NCI-H526 (cell line): Measurements from ENCODE around the gene PPP4R3A.
A peak's percentile ranks its signal among the peaks of the same experiment; 100 is the strongest.
"Not testable (repeated sequence)": the region's sequence is repeated elsewhere in the genome, so short reads cannot be mapped to it uniquely, and the experiment has no call there.

Experiments used
- DNase-seq, 2 experiments: peaks; one replicate each; lab custom pipeline; 2025; lab: John Stamatoyannopoulos, UW

Gene PPP4R3A

DNA sequence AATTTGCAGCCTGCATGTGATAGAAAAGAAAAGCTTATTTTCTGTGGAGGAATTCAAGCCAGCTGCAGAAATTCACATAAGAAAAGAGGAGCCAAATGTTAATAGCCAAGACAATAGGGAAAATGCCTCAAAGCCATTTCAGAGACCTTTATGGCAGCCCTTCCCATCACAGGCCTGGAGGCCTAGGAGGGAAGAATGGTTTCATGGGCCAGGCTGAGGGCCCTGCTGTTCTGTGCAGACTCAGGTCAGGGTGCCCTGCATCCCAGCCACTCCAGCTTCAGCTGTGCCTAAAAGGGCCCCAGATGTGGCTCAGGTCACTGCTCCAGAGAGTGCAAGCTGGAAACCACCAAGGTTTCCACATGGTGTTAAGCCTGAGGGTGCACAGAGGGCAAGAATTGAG, 71.3 kb downstream of the PPP4R3A start:
- no peak for DNase-seq

DNA sequence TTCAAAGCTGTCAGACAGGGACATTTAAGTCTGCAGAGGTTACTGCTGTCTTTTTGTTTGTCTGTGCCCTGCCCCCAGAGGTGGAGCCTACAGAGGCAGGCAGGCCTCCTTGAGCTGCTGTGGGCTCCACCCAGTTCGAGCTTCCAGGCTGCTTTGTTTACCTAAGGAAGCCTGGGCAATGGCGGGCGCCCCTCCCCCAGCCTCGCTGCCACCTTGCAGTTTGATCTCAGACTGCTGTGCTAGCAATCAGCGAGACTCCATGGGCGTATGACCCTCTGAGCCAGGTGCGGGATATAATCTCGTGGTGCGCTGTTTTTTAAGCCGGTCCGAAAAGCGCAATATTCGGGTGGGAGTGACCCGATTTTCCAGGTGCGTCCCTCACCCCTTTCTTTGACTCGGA, 73.8 kb downstream of the PPP4R3A start:
- not testable (repeated sequence) for DNase-seq

DNA sequence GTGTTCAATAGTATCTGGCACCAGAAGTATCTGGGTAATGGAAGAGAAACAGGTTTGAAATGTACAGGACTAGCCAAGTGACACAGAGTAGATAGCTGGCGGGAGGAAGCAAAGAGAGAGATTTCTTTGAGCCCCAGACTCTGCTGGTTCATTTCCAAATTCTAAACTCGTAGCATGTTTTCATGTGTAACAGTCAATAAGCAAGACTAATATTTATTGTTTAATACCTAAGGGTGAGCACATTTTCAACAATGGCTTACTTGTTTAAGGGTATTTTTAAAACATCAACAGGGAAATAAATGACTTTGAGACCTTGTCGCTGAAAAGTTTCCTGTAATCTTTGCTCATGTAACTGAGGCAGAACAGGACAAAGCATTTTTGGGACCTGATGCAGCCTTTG, 80.7 kb downstream of the PPP4R3A start:
- no peak for DNase-seq

DNA sequence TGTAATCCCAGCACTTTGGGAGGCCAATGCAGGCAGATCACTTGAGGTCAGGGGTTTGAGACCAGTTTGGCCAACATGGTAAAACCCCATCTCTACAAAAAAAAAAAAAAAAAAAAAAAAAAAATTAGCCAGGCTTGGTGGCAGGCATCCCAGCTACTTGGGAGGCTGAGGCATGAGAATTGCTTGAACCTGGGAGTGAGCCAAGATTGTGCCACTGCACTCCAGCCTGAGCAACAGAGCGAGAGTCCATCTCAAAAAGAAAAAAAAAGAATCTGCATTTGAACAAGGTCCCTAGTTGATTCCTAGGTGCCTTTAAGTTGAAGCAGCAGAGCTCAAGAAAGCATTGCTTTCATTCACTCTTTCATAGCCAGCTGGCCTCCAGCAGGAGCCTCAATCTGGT, 81.2 kb downstream of the PPP4R3A start:
- DNase-seq = not testable (repeated sequence)

DNA sequence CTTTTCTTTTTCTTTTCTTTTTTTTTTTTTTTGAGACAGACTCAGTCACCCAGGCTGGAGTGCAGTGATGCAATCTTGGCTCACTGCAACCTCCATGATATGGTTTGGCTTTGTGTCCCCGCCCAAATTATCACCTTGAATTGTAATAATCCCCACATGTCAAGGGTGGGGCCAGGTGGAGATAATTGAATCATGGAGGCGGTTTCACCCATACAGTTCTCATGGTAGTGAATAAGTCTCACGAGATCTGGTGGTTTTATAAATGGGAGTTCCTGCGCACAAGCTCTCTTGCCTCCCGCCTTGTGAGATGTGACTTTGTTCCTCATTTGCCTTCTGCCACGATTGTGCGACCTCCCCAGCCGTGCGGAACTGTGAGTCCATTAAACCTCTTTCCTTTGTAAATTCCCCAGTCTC, 84.6 kb downstream of the PPP4R3A start:
- not testable (repeated sequence) for DNase-seq

DNA sequence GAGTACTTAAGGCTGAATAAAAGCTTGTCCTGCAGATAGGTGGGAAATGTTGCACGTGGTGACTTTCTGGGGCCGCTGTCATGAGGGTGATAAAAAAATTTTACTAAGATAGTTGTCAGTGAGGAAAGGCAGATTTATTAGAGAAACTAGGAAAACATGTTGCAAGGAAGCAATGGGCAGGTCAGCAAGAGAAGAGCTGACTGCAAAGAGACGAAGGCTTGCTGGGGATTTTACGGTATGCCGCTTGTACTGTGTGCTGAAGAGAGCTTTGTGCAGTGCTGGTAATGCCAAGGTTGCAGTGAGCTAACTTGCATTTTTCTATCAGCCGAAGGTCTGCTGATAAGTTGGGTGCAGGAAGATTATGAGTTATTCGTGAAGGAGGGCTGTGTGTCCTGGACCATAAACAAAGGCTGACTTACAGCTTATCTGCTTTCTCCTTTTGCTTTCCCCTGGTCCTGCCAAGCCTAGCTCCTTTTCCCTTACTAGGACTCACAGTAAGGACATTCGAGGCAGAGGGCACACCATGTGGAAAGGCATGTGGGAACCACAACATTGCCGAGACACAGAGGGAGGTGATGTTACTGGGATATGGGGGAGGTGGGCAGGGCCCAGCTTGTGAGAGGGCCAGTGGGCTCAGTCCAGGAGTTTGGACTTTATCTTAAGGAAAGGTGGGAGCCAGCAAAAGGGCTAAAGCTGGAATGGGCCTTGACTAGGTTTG, 85.1 kb downstream of the PPP4R3A start:
- DNase-seq = no peak

DNA sequence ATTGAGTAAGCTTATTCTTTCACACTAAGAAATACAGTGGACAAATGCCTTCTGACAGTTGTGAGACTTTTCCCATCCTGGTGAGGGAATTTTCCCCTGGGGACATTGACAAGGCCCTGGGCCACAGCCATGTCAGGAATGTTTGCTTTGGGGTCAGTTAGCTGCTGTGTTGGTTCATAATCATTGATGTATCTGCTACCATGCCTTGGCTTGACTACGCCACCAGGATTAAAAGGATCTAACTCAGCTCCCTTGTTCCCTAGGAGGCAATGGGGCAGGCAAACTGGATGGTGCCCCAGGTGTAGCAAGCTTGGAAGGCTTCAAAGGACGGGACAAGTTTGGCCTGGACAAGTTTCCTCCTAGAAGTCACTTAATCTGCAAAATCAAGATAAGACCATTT, 89.4 kb downstream of the PPP4R3A start:
- DNase-seq = no peak

DNA sequence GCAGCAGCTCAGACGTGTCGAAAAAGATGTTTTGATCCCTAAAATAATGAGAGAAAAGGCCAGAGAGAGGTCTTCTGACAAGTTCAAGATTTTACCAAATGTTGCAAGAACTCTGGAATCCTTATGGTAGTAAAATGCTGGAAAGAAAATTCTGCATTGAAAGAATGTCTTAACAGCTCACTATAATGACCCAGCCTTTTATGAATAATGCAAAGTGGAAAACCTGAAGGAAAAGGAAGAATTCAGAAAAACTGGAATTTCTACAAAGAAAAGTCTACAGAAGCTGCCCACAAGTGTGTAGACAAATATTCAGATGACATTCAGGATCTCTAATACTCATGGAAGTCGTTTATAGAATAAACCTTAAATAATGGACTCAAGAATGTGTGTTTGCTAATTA, 90.7 kb downstream of the PPP4R3A start:
- DNase-seq = no peak

DNA sequence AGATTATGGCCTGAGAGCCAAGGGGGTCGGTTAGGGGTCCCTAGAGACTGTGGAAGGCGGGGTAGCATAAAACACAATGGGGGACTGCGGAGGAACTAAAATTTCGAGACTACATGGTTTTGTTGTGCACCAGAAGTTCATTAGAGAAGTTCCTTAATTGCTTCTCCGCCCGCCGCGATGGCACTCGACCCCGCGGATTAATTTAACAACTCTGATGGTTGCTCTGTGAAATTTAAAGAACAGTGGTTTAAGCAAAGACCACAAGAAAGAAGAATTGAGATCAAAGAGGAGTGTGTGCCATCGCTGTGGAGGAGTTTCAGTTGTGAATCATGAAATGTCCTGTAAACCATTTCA, 91.1 kb downstream of the PPP4R3A start:
- DNase-seq = no peak

DNA sequence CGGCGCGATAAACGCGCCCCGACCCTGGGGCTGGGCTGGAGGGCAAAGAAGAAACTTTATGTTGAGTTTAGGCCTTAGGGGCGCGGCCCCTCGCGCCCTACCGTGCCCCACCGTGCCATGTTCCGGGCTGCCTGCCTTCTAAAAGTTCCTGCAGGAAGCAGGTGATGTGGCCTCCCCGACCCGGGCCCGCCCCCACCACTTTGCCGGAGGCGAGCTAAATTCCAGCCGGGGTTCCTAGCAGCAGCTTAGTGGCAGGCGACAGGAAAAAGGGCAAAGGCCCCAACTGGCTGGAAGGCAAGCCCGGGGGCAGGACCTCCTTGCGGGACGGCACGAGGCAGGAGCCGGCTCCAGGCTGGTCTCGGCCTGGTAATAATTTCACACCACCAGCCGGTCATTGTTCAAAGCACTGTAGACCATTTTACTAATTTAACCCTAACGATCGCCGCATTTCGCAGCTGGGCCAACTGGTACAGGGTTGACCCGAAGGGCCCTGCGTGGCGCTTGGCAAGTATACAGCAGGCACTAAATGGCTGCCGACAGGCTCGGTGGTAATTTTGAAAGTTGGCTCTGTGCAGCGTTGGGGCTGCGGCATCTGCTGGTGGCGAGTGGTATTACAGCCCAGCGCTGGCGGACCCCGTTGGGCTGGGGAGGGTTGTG, 91.6 kb downstream of the PPP4R3A start:
- DNase-seq = peak in 1 of 2 experiments; percentile 80

DNA sequence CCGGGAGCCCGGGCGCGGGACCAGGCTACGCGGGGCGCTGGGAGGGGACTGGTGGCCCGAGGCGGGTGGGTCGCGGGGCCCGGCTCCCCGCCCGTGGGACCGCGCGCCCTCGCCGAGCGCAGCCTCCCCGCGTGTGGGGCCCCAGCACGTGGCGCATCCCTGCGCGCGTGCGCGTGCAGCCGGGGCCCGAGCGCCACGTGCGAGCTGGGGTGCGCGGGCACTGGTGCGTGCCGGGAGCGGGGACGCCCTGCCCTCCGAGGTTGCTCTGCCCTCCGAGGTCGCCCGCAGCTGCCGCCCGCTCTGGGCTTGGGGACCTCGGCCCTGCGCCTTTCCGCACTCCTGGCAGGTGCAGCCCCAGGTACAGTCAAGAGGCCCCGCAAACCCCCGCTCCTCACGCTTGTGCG, 92.1 kb downstream of the PPP4R3A start:
- peak; percentile 43 to 85 for DNase-seq

DNA sequence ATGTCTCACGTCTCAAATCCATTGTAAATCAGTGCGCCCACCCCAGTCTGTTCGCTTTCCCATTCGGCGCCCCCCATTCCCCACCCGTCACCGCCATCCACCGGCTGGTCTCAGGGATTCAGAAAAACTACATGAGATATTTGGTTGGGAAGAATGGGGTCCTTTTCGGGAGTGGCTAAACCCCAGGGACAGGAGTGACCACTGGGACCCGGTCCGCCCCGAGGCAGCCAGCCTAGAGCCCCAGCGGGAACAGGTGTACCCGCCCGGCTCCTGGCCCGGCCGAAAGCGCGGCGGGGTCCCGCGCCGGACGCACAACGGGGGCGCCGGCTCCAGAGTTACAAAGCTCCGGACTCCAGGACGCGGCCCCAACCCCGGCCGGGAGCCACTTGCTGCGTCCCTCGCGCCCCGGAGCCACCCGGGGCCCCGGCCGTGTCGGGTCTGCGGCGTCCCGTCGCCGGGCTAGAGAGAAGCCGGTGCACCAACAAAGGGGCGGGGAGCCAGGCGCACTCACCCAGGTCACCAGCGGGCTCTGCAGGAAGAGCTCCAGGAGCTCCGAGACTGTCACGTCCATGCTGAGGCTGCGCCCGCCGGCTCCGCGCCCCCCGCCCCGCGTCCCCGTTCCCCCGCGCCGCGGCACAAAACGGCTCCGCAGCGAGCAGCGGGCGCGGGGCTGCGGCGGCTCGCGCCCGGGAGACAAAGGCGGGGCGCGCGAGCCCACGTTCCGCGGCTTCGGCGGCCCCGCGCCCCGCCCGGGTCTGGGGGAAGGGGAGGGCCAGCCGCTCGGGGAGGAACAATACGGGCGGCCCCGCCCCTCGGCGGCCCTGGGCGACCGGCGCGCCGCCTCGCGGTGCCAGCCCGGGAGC, 92.8 kb downstream of the PPP4R3A start, which contains the start of gene CCDC88C:
TSS of gene CCDC88C (minus strand) at position 701 of the 863 bp plus-strand sequence. CDS start at position 571, 130 bp downstream.
- DNase-seq = peak in 1 of 2 experiments; percentile 89

DNA sequence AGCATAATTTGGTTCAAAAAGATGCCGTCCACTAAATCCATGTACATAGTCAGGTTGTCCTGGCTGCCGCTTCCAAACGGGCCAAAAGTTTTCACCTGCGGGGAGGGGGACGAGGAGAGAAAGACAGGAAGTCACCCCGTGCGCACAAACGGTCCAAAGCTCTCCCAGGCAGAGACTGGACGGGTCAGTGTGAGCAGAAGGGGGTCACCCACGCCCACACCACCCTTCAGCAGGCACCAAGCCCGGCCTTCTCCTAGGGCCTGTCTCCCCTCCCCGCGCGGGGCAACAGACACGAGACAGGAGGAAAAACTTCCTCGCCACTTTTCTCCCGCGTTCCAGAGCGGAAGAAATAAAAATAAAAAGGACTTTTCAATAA, 93.4 kb downstream of the PPP4R3A start:
- peak in 1 of 2 experiments; percentile 25 for DNase-seq

DNA sequence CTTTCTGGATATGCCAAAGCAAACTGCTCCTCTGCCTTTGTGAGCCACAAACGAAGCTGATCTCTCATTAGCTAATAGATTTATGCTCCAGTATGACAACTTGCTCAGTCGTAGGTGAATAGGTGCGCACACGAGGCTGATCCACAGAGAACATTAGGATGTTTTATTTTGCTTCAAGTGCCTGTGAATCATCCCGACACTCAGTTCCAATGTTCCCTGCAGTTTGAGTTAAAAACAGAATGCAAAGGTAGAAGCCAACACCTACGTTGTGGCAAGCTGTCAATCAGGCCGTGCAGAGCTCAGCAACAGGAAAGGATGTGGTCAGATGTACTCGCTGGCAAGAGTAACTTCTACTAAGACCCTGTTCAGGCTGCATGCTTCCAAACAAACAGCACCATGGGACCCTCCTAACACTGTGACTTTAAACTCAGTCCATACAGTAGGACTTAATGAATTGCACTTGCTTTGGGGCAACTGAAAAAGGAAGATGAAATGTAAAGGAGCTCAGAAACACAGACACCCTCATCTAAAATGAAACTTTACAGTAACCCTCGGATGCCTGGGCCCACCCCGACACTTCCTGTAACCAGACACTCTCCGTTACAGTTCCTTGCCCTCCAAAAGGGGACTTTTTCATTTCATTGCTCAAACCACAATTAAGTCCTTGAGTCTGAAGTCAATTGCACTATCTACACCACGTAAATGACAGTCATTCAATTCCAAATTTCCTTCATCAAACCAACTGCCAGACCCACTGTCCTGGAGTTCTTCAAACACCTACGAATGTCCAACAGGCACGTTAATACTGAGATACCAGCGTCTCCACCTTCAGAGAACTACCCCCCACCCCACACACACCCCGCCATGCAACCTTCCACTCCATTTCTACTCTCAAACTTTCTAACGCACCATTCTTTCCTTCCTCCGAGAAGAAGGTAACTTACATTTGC, 94.0 kb downstream of the PPP4R3A start:
- DNase-seq = peak in 1 of 2 experiments; percentile 21

DNA sequence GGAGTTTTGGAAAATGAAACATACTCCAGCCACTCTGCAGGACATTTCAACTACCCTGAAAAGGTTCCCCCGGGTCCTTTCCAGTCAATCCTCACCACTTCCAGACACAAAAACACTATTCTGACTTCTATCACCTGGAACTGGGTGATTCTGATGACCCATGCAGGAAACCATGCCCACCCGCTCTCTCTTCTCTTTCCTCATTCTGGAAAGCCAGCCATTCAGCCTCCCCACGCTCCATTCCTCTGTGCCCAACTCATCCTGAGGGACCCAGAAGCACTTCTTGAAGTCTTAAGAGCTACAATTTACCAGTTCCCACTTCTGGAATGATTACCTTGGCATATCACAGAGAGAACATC, 95.7 kb downstream of the PPP4R3A start:
- no peak for DNase-seq

DNA sequence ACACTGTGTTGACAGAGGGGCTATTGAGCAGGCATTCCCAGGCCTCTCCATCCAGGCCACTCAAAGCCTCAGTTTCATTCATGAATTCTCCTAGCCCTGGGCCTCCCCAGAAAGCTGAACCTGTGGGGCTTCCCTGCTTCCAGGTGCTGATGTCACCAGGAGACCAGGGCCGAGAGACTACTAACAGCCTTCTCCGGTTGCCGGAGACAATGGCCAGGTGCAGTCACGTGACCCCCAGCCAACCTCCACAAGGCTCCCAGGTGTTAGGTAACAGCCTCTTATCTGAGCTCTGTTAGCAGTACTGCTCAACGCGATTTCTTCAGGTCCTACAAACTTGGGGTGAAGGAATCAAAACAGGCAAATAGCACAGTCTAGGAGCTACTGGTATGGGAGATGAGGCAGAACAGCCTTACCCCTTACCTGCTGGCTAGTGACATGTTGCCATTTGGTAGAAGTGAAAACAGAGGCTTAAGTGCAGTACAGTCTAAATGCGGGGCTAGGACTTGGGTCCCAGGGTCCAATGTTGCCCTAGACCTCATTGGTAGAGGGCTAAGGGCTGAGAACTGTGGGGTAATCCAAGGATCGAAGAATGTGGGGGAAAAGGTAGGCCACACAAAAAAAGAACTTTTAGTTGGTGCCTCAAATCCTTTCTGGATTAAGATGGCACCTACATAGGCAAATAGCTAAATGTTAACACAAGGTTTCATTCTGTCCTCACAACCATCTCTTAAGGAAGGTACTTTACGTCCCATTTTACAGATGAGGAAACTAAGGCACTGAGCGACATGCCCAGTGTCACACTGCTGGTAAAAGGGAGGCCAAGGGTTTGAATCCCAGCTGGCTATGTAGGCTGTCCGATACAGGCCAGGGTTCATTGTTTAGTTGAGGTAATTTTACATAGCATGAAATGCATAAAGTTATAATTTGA, 96.3 kb downstream of the PPP4R3A start:
- DNase-seq = peak; percentile 63 to 87

DNA sequence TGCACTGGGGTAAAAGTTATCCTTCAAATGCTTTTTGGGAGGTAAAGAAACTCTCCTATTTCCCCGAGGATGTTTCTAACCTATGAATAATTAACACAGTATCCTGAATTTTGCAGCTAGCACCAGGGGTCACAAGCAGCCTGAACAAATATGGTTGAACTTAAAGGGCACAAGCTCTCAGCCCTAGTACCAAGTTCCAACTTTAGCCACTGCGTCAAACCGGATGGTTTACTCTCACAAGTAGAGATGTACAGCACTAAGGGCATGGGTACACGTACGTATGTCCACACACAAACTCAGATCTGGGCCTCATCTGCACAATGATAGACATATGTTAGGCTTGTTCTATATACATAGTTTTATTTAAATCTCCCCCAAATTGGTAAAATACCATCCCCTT, 97.2 kb downstream of the PPP4R3A start:
- no peak for DNase-seq

DNA sequence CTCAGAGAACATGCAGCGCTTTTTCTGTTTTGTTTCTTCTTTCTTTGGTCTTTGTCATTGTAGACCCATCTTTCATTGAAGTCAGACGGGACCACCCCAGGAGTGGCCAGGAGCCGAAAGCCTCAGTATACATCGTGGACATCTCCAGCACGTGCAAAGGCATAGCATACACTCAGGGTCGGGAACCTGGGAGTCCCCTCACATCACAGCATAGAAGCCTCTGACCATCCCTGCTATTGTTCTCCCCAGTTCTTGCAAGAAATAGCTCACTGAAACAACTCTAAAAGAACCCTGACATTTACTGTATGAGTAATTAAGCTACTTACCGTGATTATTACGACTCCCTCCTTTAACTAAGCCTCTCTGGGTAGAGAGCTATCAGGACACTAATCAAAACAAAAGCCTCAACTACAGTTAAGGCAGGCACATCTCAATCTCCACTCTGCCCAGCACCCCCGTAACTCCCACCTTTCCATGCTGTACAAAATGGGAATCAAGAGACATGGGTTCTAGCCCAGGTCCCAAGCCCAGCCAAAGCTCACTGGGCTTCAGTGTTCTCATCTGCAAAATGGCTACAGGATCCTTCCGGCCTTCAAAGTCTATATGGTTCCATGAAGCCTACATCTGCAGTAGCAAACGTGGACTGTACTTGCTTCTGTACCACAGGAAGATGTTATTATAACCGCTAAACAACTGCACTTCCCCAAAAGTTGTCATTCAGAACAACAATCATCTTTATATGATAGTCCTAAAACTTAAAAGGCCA, 99.2 kb downstream of the PPP4R3A start:
- DNase-seq = no peak

DNA sequence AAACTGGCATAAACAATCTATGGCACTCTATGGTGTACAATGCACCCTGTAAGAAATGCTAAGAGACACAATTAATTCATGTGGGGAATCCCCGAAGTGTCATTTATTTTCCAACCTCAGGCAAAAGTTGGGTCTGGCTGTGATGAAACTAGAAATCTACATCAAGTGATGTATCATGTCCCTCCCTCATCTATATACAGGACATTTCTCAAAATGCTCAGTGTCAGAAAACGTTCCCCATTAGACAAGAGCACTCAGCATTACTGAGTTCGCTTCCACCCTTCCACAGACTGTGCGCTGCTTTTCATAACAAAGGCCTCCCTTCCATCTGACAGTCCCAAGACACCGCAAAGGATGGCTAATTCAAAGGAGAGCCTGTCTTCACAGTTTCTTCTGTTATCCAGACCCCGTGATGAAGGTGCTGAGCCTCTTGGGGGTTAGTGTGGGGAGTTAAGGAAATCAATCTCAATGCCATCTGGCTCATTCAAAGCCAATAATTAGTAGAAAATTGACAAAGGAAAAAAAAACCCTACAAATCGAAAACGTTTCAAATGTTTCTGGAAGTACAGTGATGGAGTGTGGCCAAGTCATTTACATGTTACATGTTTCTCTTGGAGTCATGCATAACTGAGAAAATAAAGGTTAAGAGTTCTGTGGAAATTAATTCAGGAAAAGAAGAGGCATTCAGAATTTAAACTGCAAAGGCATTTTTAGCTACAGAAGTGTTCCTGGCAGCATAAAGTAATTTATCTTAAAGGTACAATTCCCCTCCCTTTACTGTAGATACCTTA, 100.0 kb downstream of the PPP4R3A start:
- no peak for DNase-seq
